Stimulated activated naive CD4-positive, alpha-beta T cell (primary cell): ENCODE data around the gene JMY.
"Not testable (repeated sequence)": the region's sequence is repeated elsewhere in the genome, so short reads cannot be mapped to it uniquely, and the experiment has no call there.

Source experiments
- DNase-seq, 6 experiments: peaks; one replicate each; lab custom pipeline; 2025; lab: John Stamatoyannopoulos, UW

The JMY gene

GRCh38 chr5:79237740-79238560 lies 2.0 kb downstream of the JMY start:
- peak in 2 of 6 experiments; percentile 42 to 62 for DNase-seq

- DNase-seq: no peak
Measured at GRCh38 chr5:79240561-79240960, 4.6 kb downstream of the JMY start.

DNA sequence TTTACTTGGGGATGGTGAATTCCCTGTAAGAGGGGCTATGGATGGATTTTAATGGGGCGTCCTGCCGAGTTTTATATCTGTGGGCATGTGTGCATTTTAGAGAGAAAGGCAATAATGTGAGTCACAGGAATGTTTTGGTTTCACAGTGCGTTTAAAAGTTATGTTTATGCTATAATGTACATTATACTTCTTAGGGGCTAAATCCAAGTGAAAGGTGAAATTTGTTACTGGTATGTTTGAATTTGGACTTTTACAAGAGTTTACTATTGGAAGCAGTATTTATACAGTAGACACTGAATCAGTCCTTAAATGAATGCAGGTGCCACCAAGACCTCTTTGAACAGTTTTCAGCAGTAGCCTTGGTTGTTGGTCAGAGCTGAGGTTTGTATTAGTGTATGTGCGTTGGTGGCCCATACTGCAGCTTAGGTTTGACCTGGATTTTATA lies 5.6 kb downstream of the JMY start:
- DNase-seq: no peak

DNA sequence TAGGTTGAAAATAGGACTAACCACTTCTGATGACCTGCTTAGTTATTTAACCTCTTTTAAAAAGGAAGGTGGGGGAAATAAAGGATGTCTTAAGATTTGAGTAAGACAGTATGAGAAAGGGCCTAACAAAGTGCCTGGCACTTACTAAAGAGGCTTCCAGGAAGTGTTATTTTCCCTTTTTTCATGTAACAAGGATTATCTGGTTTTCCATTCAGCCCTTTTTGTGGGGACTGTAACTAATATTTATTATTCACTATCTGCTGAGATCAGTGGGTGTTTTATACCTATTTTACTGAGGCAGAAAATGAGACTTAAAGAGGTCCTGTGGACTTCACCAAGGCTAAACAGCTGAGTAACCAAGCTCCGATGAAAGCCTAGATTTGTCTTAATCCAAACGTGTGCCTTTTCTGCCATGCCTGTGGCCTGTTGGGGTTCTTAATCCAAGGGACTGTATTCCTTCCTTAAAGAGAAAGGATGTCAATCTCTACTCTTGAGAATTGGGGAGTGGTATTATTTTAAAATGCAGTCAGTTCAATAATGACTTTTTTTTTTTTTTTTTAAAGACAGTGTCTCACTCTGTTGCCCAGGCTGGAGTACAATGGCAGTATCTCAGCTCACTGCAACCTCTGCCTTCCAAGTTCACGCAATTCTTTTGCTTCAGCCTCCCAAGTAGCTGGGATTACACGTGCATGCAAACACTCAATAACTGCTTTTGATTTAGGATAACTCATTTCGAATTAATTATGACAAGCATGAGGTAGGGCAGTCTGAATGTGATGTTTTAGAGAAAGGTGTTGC lies 6.5 kb downstream of the JMY start:
- DNase-seq: no peak

- DNase-seq: no peak
Measured at GRCh38 chr5:79243224-79243623, 7.3 kb downstream of the JMY start.

- DNase-seq: not testable (repeated sequence)
Measured at GRCh38 chr5:79254067-79254466, 18.1 kb downstream of the JMY start.

- no peak for DNase-seq
Measured at GRCh38 chr5:79255786-79256557, 20.0 kb downstream of the JMY start.

GRCh38 chr5:79256563-79256962 lies 20.6 kb downstream of the JMY start:
- no peak for DNase-seq

DNA sequence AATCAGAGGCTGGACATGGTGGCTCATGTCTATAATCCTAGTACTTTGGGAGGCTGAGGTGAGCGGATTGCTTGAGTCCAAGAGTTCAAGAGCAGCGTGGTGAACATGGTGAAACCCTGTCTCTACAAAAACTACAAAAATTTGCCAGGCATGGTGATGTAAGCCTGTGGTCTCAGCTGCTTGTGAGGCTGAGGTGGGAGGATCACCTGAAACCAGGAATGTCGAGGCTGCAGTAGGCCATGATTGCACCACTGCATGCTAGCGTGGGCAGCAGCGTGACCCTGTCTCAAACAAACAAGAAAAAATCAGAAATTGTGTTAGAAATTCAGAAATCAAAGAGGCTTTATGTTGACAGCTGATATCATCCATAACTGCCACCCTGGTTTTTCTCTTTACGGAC lies 21.4 kb downstream of the JMY start:
- no peak for DNase-seq

GRCh38 chr5:79258801-79259200 lies 22.9 kb downstream of the JMY start:
- DNase-seq: no peak

GRCh38 chr5:79259383-79259782 lies 23.5 kb downstream of the JMY start:
- DNase-seq: no peak

DNA sequence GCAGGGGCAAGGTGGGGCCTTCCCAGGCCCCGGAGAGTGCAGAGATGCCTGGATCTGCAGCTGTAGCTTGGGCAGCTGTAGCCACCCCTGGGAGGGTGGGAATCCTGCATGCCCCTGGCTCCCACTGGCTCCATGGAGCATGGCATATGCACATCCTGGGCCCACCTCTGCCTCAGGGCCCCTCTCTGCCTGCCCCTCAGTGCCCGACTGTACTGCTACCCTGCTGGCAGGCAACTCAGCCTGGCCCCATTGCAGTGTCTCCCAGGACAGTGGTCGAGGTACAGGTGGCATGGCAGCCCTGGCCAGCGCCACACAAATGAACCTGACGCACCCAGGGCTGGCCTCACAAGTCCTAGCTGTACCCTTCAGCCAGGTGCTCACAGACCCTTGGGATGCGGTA lies 23.9 kb downstream of the JMY start:
- no peak for DNase-seq

- no peak for DNase-seq
Measured at GRCh38 chr5:79261897-79262296, 26.0 kb downstream of the JMY start.

DNA sequence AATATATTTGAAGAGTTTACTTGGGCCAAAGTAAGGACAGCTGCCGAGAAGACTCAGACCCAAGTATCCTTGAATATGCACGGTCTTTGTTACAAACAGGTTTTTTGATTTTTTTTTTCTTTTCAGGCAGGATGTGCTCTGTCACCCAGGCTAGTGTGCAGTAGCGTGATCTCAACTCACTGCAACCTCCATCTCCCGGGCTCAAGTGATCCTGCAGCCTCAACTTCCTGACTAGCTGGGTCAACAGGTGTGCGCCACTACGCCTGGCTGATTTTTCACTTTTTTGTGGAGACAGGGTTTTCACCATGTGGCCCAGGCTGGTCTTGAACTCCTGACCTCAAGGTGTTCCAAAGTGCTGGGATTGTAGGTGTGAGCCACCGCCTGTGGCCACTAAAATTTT lies 27.4 kb downstream of the JMY start:
- peak in 2 of 6 experiments; percentile 9 to 13 for DNase-seq

- DNase-seq: no peak
Measured at GRCh38 chr5:79267180-79267579, 31.2 kb downstream of the JMY start.

GRCh38 chr5:79269733-79270166 lies 33.8 kb downstream of the JMY start:
- DNase-seq: no peak

DNA sequence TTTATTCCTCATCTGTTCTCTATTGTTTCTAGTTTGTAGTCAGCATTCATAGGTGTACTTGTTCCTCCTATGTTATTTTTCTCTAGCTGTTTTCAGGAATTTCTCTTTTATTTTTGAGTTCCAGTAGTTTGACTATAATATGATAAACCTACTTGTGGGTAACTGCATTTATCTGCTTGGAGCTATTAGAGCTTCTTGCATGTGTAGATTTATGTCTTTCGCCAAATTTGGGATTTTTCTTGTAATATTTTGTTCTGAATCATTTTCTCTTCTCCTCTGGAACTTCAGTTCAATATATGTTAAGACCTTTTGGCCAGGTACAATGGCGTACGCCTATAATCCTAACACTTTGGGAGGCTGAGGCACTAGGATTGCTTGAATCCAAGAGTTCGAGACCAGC lies 37.4 kb downstream of the JMY start:
- no peak for DNase-seq

GRCh38 chr5:79284846-79285245 lies 48.9 kb downstream of the JMY start:
- DNase-seq: no peak

GRCh38 chr5:79285285-79285684 lies 49.4 kb downstream of the JMY start:
- DNase-seq: no peak

DNA sequence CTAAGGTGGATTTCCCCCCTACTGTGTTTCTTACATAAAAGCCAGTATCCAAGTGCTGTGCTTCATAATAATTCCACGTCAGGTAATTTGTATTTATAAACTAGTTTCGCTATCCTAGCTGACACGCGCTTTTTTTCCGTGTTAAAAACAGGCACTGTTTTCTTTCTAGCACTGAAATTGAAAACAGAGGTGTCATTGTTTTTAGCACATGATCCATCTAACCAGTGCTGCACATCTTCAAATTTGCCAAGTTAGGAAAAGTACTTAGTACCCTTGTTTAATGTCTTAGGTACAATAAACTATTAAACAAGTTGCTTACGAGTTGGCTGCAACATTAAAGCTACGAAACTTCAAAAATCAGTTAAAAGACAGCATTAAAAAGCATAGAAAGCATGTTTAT lies 49.9 kb downstream of the JMY start:
- no peak for DNase-seq

DNA sequence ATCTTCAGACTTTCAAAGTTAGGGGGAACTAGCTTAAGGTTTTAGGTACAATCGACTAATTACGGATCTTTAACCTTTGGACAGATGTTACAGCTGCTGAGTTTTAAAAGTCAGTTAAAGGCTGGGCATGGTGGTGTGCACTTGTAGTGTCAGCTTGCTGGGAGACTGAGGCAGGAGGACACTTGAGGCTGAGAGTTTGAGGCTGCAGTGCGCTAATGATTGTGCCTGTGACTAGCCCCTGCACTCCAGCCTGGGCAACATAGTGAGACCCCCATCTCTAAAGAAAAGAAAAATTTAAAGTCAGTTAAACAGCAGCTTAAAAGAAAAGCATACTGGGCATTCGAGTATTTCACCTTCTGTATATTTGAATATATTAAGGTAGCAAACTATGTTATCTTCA lies 51.4 kb downstream of the JMY start:
- DNase-seq: no peak

- DNase-seq: no peak
Measured at GRCh38 chr5:79287907-79288306, 52.0 kb downstream of the JMY start.
